ENCODE results near the gene PWWP2A.
"Not testable (repeated sequence)": the region's sequence is repeated elsewhere in the genome, so short reads cannot be mapped to it uniquely, and the experiment has no call there.

Gene PWWP2A

DNA sequence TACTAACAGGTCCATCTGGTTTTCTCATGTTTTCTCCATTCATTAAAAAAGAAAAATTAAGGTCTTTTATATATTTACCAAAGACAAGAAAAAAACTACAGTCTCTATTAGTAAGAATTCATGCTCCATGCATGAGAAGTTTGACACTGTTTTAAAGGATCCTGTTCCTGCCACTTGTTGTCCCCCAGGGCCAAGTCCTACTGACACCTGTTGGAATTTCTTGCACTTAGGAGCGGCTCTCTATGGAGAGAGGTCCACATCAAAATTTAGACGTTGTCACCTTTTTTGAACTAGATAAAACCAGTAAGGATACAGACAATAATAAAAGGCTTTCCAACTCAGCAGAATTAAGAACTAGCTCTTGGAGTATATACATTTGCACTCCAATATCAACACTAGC lies 42.3 kb downstream of the PWWP2A start:
- no peak for DNase-seq (ENCODE audit: low spot score)

DNA sequence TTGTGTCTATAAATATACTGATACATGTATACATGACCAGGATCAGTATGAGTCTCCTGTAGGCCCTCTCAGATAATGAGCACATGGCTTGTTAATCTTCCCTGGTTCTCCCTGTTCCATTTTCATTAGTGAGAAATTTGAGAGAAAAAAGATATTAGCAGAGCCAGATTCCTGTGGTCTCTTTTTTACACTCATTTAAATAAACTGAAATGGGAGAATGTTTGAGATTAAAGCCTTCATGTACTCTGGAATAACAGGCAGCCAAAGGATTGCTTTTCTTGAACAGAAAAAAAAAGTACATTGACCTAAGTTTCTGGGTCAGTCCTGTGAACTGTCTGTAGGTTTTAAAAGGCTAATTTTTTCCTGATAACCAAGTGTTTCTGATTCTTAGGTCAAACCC lies 44.2 kb downstream of the PWWP2A start:
- DNase-seq (ENCODE audit: low spot score), result no peak

DNA sequence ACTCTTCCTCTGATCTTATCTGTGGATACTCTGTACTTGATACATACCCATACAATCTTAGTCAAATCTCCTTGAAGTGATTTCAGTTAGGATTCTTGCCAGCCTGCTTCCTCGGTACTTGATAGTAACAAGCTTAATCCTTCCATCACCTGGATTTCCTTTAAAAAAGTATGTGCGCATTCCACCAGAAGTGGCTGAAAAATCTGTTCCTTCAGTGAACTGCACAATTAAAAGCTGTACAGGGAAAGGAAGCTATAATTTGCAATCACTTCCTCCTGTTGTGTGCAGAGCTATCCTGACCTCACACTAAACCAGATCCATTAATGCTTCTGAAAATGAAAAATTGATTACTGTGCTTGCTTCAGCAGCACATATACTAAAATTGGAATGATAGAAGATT lies 47.3 kb downstream of the PWWP2A start:
- no peak for DNase-seq (ENCODE audit: low spot score)

DNA sequence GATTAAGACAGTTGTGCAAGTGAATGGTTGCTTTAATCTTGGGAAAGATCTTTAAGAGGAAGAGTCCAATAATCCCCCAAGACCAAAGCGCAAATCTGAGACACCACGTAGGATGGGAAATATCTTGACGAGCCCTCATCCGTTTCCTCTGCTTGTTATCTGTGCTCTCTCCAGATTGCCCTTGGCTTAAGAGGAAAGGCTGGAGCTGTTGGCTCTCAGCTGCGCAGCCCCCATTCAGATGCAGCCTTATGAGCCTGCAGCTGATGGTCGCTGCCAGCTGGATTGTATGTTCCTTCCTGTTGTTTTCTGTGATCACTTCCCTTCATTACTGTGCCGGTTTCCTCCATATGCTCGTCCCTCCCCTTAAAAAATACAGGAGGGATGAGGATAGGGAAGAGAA lies 47.7 kb downstream of the PWWP2A start:
- no peak for DNase-seq (ENCODE audit: low spot score)

DNA sequence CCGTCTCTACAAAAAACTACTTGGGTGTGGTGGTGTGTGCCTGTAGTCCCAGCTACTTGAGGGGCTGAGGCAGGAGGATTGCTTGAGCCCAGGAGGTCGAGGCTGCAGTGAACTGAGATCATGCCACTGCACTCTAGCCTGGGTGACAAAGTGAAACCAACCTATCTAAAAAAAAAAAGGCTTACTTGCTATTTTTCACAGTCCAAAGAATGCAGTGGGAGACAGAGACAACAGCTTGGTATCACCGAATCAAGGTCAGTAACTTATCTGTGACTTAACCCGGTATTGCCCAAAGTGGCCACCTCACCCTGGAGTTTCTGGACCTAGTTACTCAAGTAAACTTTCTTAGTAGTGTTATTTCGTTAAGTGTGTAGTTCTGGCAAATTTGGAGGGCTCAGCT lies 50.1 kb downstream of the PWWP2A start:
- DNase-seq (ENCODE audit: low spot score), result not testable (repeated sequence)

DNA sequence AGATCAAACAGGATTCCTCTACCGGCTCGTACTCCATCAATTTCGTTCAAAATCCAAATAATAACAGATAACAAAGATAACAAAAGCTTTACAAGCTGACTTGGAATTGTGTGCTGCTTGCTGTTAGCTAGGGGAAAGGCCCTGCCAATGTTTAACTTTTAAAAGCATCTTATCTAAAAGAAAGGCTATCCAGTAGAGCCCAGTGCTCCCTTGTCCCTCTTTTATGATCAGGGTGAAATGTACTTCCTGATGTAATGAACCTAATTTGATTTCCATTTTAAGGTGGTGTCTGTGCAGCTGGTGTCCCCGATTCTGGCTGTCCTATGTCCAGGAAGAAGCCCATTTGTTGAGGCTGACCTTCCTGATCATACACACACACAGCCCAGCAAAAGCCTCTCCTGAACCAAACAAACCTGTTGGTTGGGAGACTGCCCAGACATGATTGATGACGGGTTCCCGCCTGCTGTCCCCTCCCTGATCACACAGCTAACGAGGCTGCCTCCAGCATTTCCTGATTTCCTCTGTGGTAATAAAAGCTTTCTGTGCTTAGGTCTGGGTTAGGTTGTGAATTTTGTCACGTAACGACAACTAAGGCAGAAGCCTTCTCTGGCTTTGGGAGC lies 54.1 kb downstream of the PWWP2A start:
- peak; percentile 49 for DNase-seq (ENCODE audit: low spot score)

DNA sequence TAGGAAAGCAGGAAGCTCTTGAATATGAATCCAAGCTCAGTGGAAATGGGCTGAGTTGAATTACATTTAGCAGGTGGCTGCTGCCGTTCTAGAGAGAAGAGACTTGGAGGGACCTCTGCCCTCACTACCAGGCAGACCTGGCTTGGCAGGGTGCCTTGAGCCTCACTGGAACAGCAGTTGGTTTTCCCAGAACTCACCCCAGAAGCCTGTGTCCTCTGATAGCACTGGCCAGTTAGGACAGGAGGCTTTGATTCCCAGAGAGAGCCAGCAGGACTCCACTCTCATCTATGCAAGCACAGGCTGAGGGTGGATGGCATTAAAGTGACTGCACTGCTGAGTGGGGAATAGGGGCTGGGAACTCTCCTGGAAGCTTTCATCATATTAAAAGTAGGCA lies 54.8 kb downstream of the PWWP2A start:
- no peak for DNase-seq (ENCODE audit: low spot score)

DNA sequence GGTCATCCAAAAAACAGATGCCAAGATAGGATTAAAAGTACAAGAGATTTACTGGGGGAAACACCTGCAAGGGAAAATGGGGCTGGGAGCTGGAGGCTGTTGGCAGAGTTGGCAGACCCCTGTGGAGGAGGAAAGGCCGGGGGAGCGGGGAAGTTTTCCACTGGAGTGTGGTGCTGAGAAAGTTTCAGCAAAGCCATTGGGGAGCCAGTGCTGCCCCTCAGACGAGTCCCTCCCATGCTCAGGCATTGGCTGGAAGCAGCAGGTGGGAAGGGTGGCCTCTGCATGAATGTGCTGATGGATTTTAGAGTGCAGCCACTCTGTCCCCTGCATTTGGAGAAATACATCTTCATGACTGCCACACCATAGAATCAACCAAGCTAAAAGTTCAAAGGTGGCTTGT lies 57.5 kb downstream of the PWWP2A start:
- peak; percentile 33 for DNase-seq (ENCODE audit: low spot score)

DNA sequence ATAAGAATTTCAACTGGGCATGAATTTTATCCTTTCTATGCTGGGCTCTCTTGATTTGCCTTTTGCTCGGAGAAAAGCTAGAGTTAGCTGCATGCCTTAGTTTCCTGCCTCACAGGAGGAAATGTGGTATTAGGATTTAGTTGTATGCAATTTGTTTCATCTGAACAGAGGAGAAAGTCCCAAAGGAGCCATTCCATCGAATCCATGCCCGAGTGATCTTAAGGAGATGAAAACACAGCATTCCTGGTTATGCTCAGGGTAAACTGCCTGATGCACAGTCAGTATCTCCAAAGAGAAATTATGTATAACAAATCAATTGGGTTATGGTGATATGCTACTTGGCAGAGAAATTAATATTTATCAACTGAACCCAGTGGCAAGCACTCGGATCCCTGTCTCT lies 59.2 kb downstream of the PWWP2A start:
- DNase-seq (ENCODE audit: low spot score), result no peak

DNA sequence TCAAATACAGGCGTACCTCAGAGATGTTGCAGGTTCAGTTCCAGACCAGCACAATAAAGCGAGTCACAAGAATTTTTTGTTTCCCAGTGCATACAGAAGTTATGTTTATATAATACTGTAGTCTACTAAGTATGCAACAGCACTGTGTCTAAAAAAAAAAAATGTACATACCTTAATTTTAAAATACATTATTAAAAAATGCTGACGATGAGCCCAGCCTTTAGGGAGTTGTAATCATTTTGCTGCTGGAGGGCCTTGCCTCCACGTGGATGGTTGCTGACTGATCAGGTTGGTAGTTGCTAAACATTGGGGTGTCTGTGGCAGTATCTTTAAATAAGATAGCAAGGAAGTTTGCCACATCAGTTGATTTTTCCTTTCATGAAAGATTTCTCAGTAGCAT lies 62.0 kb downstream of the PWWP2A start:
- DNase-seq (ENCODE audit: low spot score), result no peak

DNA sequence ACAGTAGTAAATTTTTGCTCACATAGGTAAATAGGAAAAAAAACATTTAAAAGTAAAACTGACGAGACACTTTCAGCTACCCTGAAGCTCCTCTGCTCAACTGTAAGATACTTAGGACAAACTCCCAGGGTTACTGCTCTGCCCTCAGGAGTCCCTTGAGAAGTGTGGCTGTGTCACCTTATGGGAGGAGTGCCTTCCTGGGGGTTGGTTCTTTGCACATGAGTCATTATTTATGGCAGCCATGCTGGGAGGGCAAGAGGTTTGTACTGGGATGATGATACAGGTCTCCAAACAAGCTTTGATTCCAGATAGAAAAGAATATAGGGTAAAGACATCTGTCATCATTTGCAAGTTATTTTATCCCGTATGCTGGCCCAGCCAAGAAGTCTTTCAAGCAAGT lies 64.4 kb downstream of the PWWP2A start:
- no peak for DNase-seq (ENCODE audit: low spot score)

DNA sequence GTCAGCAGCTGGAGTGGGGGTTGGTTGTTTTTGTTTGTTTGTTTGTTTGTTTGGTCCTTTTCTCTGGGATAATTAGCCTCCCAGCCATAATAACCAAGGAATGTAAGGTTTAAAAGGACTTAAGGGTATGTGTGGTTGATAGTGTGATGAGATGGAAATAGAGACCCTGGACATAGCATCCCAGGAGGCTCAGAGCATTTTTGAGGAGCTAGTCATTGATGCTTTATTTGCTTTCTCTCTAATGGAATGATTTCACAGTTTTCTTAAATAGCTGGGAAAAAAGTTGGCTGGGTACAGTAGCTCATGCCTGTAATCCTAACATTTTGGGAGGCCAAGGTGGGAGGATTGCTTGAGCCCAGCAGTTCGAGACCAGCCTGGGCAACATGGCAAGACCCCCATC lies 65.2 kb downstream of the PWWP2A start:
- no peak for DNase-seq (ENCODE audit: low spot score)

DNA sequence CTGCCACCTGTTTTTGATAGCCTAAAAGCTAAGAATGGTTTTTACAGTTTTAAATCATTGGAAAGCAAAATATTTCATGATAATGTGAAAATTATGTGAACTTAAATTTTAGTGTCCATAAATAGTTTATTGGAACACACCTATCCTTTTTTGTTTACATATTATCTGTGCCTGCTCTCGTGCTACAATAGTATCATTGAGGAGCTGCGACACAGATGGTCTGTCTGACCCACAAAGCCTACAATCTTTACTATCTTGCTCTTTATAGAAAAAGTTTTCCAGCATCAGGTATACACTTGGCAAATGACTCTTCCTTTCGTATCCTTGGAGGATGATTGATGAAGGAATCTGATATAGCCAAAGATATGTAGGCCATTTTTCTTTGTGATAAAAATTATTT lies 70.2 kb downstream of the PWWP2A start:
- no peak for DNase-seq (ENCODE audit: low spot score)

DNA sequence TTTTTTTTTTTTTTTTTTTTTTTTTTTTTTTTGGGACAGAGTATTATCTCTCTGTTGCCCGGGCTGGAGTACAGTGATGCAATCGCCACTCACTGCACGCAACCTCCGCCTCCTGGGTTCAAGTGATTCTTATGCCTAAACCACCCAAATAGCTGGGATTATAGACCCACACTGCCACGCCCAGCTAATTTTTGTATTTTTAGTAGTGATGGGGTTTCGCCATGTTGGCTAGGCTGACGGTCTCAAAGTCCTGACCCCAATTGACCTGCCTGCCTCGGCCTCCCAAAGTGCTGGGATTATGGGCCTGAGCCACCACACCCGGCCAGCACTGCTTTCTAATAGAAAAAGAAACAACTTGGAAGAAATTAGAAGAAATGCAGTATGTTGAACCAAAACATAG lies 71.1 kb downstream of the PWWP2A start:
- no peak for DNase-seq (ENCODE audit: low spot score)

DNA sequence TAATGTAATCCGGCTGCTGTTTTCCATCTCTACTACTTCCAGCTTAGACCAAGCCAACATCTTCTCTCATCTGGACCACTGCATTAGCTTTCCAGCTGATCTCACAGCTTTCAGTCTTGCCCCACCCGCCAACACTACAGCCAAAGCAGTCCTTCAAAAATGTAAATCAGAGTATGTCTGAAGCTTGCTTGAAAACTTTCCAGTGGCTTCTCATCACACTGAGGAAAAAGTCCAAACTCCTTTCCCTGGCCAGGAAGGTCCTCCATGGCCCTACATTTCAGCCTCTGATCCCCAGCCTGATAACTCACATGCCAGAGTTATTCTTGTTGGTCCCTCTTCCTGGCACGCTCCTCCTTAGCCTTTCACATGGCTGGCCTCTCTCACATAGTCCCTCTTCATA lies 71.8 kb downstream of the PWWP2A start:
- no peak for DNase-seq (ENCODE audit: low spot score)

DNA sequence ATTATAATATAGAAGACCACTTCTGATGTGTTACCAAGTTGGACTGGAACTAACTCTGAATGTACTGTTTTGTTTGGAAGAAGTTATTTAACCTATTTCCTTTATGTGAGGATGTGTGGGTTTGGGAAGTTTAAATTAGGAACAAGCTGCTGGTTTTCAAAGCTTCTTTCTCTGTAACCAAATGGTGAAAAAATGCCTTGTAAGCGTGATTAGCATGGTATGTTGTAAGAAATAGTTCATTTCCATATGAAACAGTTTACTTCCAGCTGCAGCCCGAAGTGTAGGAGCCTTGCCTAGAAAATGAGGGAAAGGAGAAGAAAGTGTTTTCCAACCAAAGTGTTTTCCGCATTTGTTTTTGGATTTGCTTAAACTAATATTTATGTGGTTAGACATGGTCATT lies 74.3 kb downstream of the PWWP2A start:
- no peak for DNase-seq (ENCODE audit: low spot score)

DNA sequence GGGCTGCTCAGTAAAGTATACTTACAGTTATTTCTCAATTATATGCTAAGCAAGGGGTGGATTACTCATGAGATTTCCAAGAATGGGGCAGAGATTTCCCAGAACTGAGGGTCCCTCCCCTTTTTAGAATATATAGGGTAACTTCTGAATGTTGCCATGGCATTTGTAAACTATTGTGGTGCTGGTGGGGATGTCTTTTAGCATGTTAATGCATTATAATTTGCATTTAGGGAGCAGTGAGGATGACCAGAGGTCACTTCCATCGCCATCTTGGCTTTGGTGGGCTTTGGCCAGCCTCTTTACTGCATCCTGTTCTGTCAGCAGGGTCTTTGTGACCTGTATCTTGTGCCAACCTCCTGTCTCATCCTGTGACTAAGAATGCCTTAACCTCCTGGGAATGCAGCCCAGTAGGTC lies 74.9 kb downstream of the PWWP2A start:
- DNase-seq (ENCODE audit: low spot score), result no peak

DNA sequence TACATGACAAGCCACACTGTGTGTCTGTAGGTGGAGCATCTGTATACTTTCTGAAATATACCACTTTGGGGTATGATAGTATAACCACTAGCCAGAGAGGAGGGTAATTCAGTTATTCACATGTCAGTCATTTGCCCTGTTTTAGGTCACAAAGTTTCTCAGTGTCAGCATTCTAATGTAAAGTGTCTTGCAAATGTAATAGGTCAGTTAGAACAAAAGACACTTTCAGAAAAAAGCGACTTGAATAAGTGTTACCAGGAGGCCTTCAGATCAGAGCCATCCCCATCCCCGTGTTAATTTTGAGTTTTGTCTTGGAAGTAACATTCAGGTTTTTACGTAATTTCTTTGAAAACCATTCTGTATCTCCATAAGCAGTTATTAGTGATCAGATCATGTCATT lies 76.6 kb downstream of the PWWP2A start:
- DNase-seq (ENCODE audit: low spot score), result no peak

Data from iPS-NIHi11 (cell line).